T-helper 17 cell (primary cell): ENCODE measurements around the gene SHROOM3. TPM values are rescaled to one million over a fixed set of nuclear protein-coding genes. Genes with fewer than 3 reads are reported as not detected.

ENCODE experiments used
- ATAC-seq: fragments of 150-1000 bp; cut with Tn5 transposase; 2 replicates; pipeline ENCODE4 v1.10.0; 2021; ENCODE audit warnings: mild to moderate bottlenecking, moderate library complexity
- DNase-seq, 3 donors: peaks; one replicate each; pipeline versions ENCODE4 v3.0.0 to v3.0.0-alpha.2; 2020 to 2021
- H3K9me3 ChIP-seq: one replicate; pipeline ENCODE4 v1.7.0; 2013; ENCODE audit warnings: low read length, mild to moderate bottlenecking; ENCODE audit not compliant: control insufficient read depth, poor library complexity, severe bottlenecking
- H3K27ac Mint-ChIP-seq: one replicate; pipeline ENCODE4 v1.8.0; 2022; ENCODE audit warnings: mild to moderate bottlenecking, moderate library complexity, mixed read lengths
- H3K27me3 Mint-ChIP-seq: one replicate; pipeline ENCODE4 v1.8.0; 2022; ENCODE audit warnings: mixed read lengths
- H3K36me3 Mint-ChIP-seq: one replicate; pipeline ENCODE4 v1.8.0; 2022; ENCODE audit warnings: low read depth, mixed read lengths
- H3K4me1 Mint-ChIP-seq: one replicate; pipeline ENCODE4 v1.8.0; 2022; ENCODE audit warnings: mild to moderate bottlenecking, mixed read lengths
- H3K4me3 Mint-ChIP-seq: one replicate; pipeline ENCODE4 v1.8.0; 2022; ENCODE audit warnings: mild to moderate bottlenecking, moderate library complexity, mixed read lengths
- total RNA-seq, 4 donors: library from RNA in 2 of 4; stranded (reverse) in 2 of 4; gene quantifications; one replicate each; pipeline ENCODE4 v1.2.3 and lab custom pipeline; 2022 to 2026

SHROOM3 gene
- total RNA-seq, 2 donors from 2014 or later = not detected

- no peaks in the 10 kb centered on the region for H3K9me3 ChIP-seq
- H3K27ac Mint-ChIP-seq = no peak overlapping the region
- no peak for ATAC-seq
- DNase-seq = no peak
- peaks cover 2% of the 10 kb centered on the region for H3K4me1 Mint-ChIP-seq
- no peak overlapping the region for H3K4me3 Mint-ChIP-seq
- no peaks in the 10 kb centered on the region for H3K36me3 Mint-ChIP-seq
- peaks cover 55% of the 10 kb centered on the region for H3K27me3 Mint-ChIP-seq
These were observed 143.1 kb downstream of the SHROOM3 start for GRCh38 chr4:76578002-76578560.

GRCh38 chr4:76579596-76580375 is 144.8 kb downstream of the SHROOM3 start:
- peaks cover 2% of the 10 kb centered on the region for H3K36me3 Mint-ChIP-seq
- no peak for ATAC-seq
- no peak overlapping the region for H3K4me3 Mint-ChIP-seq
- no peaks in the 10 kb centered on the region for H3K9me3 ChIP-seq
- no peak overlapping the region for H3K27ac Mint-ChIP-seq
- peaks cover 2% of the 10 kb centered on the region for H3K4me1 Mint-ChIP-seq
- no peak for DNase-seq
- peaks cover 60% of the 10 kb centered on the region for H3K27me3 Mint-ChIP-seq

- no peaks in the 10 kb centered on the region for H3K9me3 ChIP-seq
- Mint-ChIP-seq H3K36me3 (peaks cover 2% of the 10 kb centered on the region), H3K4me1 (peaks cover 2% of the 10 kb centered on the region), H3K27ac (no peak overlapping the region), H3K4me3 (no peak overlapping the region), H3K27me3 (peaks cover 62% of the 10 kb centered on the region)
- no peak for ATAC-seq
- no peak for DNase-seq
These were observed 146.3 kb downstream of the SHROOM3 start for GRCh38 chr4:76581077-76581962.

- H3K27ac Mint-ChIP-seq = no peak overlapping the region
- peaks cover 2% of the 10 kb centered on the region for H3K4me1 Mint-ChIP-seq
- ATAC-seq (no peak), DNase-seq (no peak)
- no peak overlapping the region for H3K4me3 Mint-ChIP-seq
- no peaks in the 10 kb centered on the region for H3K9me3 ChIP-seq
- peaks cover 5% of the 10 kb centered on the region for H3K36me3 Mint-ChIP-seq
- peaks cover 70% of the 10 kb centered on the region for H3K27me3 Mint-ChIP-seq
These were observed 147.2 kb downstream of the SHROOM3 start for GRCh38 chr4:76582074-76582816.

- H3K9me3 ChIP-seq = no peaks in the 10 kb centered on the region
- peaks cover 2% of the 10 kb centered on the region for H3K4me1 Mint-ChIP-seq
- H3K36me3 Mint-ChIP-seq = peaks cover 5% of the 10 kb centered on the region
- no peak overlapping the region for H3K27ac Mint-ChIP-seq
- ATAC-seq (no peak), DNase-seq (no peak)
- H3K27me3 Mint-ChIP-seq = peaks cover 71% of the 10 kb centered on the region
- H3K4me3 Mint-ChIP-seq = no peak overlapping the region
These were observed 147.7 kb downstream of the SHROOM3 start for GRCh38 chr4:76582817-76583087.

GRCh38 chr4:76584241-76585152 is 149.5 kb downstream of the SHROOM3 start:
- Mint-ChIP-seq H3K36me3 (peaks cover 5% of the 10 kb centered on the region), H3K4me3 (no peak overlapping the region), H3K27me3 (peaks cover 74% of the 10 kb centered on the region), H3K4me1 (peaks cover 2% of the 10 kb centered on the region), H3K27ac (no peak overlapping the region)
- ATAC-seq (no peak), DNase-seq (no peak)
- H3K9me3 ChIP-seq = no peaks in the 10 kb centered on the region

- no peak for ATAC-seq
- no peaks in the 10 kb centered on the region for H3K9me3 ChIP-seq
These were observed 150.2 kb downstream of the SHROOM3 start for GRCh38 chr4:76585272-76585671.

GRCh38 chr4:76585897-76586360 is 150.9 kb downstream of the SHROOM3 start:
- peak overlapping the region; percentile 63 for H3K4me3 Mint-ChIP-seq
- no peaks in the 10 kb centered on the region for H3K4me1 Mint-ChIP-seq
- H3K36me3 Mint-ChIP-seq = peaks cover 5% of the 10 kb centered on the region
- H3K27ac Mint-ChIP-seq = peak overlapping the region; percentile 74
- H3K9me3 ChIP-seq = no peaks in the 10 kb centered on the region
- peak; percentile 46 for ATAC-seq
- H3K27me3 Mint-ChIP-seq = peaks cover 77% of the 10 kb centered on the region
- DNase-seq = no peak

More at GRCh38 chr4:76585272-76585671, 150.2 kb downstream of the SHROOM3 start:
- Mint-ChIP-seq H3K36me3 (peaks cover 5% of the 10 kb centered on the region), H3K4me3 (no peak overlapping the region), H3K27me3 (peaks cover 74% of the 10 kb centered on the region), H3K4me1 (no peaks in the 10 kb centered on the region), H3K27ac (no peak overlapping the region)
- DNase-seq = no peak

- H3K27me3 Mint-ChIP-seq = peaks cover 73% of the 10 kb centered on the region
- no peak overlapping the region for H3K4me3 Mint-ChIP-seq
- H3K9me3 ChIP-seq = no peaks in the 10 kb centered on the region
- ATAC-seq = no peak
- H3K36me3 Mint-ChIP-seq = peaks cover 5% of the 10 kb centered on the region
- no peaks in the 10 kb centered on the region for H3K4me1 Mint-ChIP-seq
- no peak for DNase-seq
- no peak overlapping the region for H3K27ac Mint-ChIP-seq
These were observed 153.2 kb downstream of the SHROOM3 start for GRCh38 chr4:76588274-76588673.

- ATAC-seq (no peak), DNase-seq (no peak)
- H3K9me3 ChIP-seq = no peaks in the 10 kb centered on the region
- Mint-ChIP-seq H3K36me3 (peaks cover 5% of the 10 kb centered on the region), H3K4me3 (no peak overlapping the region), H3K27me3 (peaks cover 76% of the 10 kb centered on the region), H3K4me1 (no peaks in the 10 kb centered on the region), H3K27ac (no peak overlapping the region)
These were observed 154.4 kb downstream of the SHROOM3 start for GRCh38 chr4:76589402-76589801.

- H3K9me3 ChIP-seq = no peaks in the 10 kb centered on the region
- H3K4me3 Mint-ChIP-seq = no peak overlapping the region
- H3K36me3 Mint-ChIP-seq = peaks cover 3% of the 10 kb centered on the region
- no peaks in the 10 kb centered on the region for H3K4me1 Mint-ChIP-seq
- no peak overlapping the region for H3K27ac Mint-ChIP-seq
- peaks cover 69% of the 10 kb centered on the region for H3K27me3 Mint-ChIP-seq
- ATAC-seq (no peak), DNase-seq (no peak)
These were observed 155.1 kb downstream of the SHROOM3 start for GRCh38 chr4:76589872-76590797.
